Kidney epithelial cell (primary cell): Measurements from ENCODE around the gene RSPO3. TPM values are rescaled to one million over a fixed set of nuclear protein-coding genes. Genes with fewer than 3 reads are reported as not detected.

Experiments
- DNase-seq: peaks from one replicate; pipeline ENCODE4 v3.0.0-alpha.2; 2010; ENCODE audit warnings: low read depth
- H3K27me3 ChIP-seq: 2 replicates; pipeline ENCODE4 v1.6.0; 2011; ENCODE audit warnings: low read length; ENCODE audit not compliant: control insufficient read depth, insufficient read depth
- H3K36me3 ChIP-seq: 2 replicates; pipeline ENCODE4 v1.5.1; 2011; ENCODE audit warnings: low read length; ENCODE audit not compliant: control insufficient read depth, insufficient read depth
- H3K4me3 ChIP-seq: 2 replicates; pipeline ENCODE4 v1.5.1; 2011; ENCODE audit warnings: low read depth, mild to moderate bottlenecking, control low read depth, low read length
- CTCF ChIP-seq: IDR thresholded peaks from 2 replicates; pipeline ENCODE4 v1.5.1; 2011; ENCODE audit warnings: mild to moderate bottlenecking, moderate library complexity, low read length, control low read depth, inconsistent platforms; ENCODE audit not compliant: insufficient read depth, poor library complexity, severe bottlenecking
- total RNA-seq: library from RNA; depleted of rRNA; stranded (reverse); fragments of >200 nt; gene quantifications from 2 replicates; pipeline ENCODE4 v1.2.3, GENCODE V29; 2015

The RSPO3 gene
- total RNA-seq, 1 donor from 2014 or later: 0.88 TPM

GRCh38 chr6:127120023-127120786 lies 1.7 kb downstream of the RSPO3 start:
- DNase-seq: no peak
- Histone ChIP-seq H3K4me3 (peak overlapping the region; percentile 50), H3K36me3 (no peaks in the 10 kb centered on the region), H3K27me3 (peaks cover 32% of the 10 kb centered on the region)
- TF ChIP-seq CTCF: no peak

- peak overlapping the region; percentile 50 for H3K4me3 ChIP-seq
- peak; percentile 95 for TF ChIP-seq CTCF
These were observed 2.5 kb downstream of the RSPO3 start for GRCh38 chr6:127120787-127121636.

GRCh38 chr6:127121637-127121960 lies 3.1 kb downstream of the RSPO3 start:
- peaks cover 32% of the 10 kb centered on the region for H3K27me3 ChIP-seq
- H3K4me3 ChIP-seq: no peak overlapping the region
- TF ChIP-seq CTCF: no peak

More at GRCh38 chr6:127120787-127121636, 2.5 kb downstream of the RSPO3 start:
- peaks cover 32% of the 10 kb centered on the region for H3K27me3 ChIP-seq
- no peaks in the 10 kb centered on the region for H3K36me3 ChIP-seq
- DNase-seq: no peak

GRCh38 chr6:127124172-127124571 lies 5.7 kb downstream of the RSPO3 start:
- no peaks in the 10 kb centered on the region for H3K36me3 ChIP-seq
- no peak overlapping the region for H3K4me3 ChIP-seq
- H3K27me3 ChIP-seq: peaks cover 22% of the 10 kb centered on the region
- no peak for TF ChIP-seq CTCF
- no peak for DNase-seq

More at GRCh38 chr6:127121637-127121960, 3.1 kb downstream of the RSPO3 start:
- no peak for DNase-seq
- H3K36me3 ChIP-seq: no peaks in the 10 kb centered on the region

GRCh38 chr6:127124680-127125079 lies 6.2 kb downstream of the RSPO3 start:
- DNase-seq: no peak
- H3K27me3 ChIP-seq: peaks cover 16% of the 10 kb centered on the region
- H3K36me3 ChIP-seq: no peaks in the 10 kb centered on the region
- no peak overlapping the region for H3K4me3 ChIP-seq
- TF ChIP-seq CTCF: no peak
